C1 segment of cervical spinal cord (tissue), 14 donors: ENCODE measurements around the gene BLOC1S4.

ENCODE experiments used
- DNase-seq, 14 donors: peaks; one replicate each; lab custom pipeline; 2025; lab: John Stamatoyannopoulos, UW

BLOC1S4 gene

GRCh38 chr4:6763330-6763851 lies 47.4 kb downstream of the BLOC1S4 start:
- DNase-seq = no peak

- DNase-seq = no peak
Measured at GRCh38 chr4:6764976-6765620, 49.1 kb downstream of the BLOC1S4 start.

GRCh38 chr4:6765703-6766102 lies 49.7 kb downstream of the BLOC1S4 start:
- DNase-seq = no peak
